Keratinocyte (primary cell): ENCODE results near the gene COPZ1. TPM values are rescaled to one million over a fixed set of nuclear protein-coding genes. Genes with fewer than 3 reads are reported as not detected.

ENCODE experiments used
- DNase-seq: peaks from one replicate; pipeline ENCODE4 v3.0.0-alpha.2; 2011; ENCODE audit warnings: low read depth, missing footprints, low spot score
- FAIRE-seq: peaks from 2 replicates; lab custom pipeline; 2011; peaks lifted over from hg19 to GRCh38; lab: Jason Lieb, UNC
- H2AFZ ChIP-seq: 2 replicates; pipeline ENCODE4 v1.6.0; 2012; ENCODE audit warnings: low read length, control low read depth, inconsistent platforms; ENCODE audit not compliant: control insufficient read depth
- H3K27ac ChIP-seq: 2 replicates; pipeline ENCODE4 v1.5.1; 2011; ENCODE audit warnings: low read length; ENCODE audit not compliant: control insufficient read depth, insufficient read depth
- H3K27me3 ChIP-seq: 3 replicates; pipeline ENCODE4 v1.6.0; 2011; ENCODE audit warnings: low read length; ENCODE audit not compliant: control insufficient read depth, insufficient read depth; ENCODE audit errors: extremely low read depth
- H3K36me3 ChIP-seq, 2 experiments: 2 replicates in 1 of 2; 3 replicates in 1 of 2; pipeline ENCODE4 v1.5.1; 2011; ENCODE audit warnings: low read length in 2 of 2, mild to moderate bottlenecking in 1 of 2; ENCODE audit not compliant: control insufficient read depth in 2 of 2, insufficient read depth in 2 of 2; ENCODE audit errors: extremely low read depth in 1 of 2
- H3K4me1 ChIP-seq: 3 replicates; pipeline ENCODE4 v1.5.1; 2011; ENCODE audit warnings: low read length; ENCODE audit not compliant: control insufficient read depth, insufficient read depth; ENCODE audit errors: extremely low read depth
- H3K4me2 ChIP-seq: 3 replicates; pipeline ENCODE4 v1.6.0; 2011; ENCODE audit warnings: low read depth, low read length; ENCODE audit not compliant: control insufficient read depth, insufficient read depth; ENCODE audit errors: extremely low read depth
- H3K4me3 ChIP-seq, 3 experiments: fragments of 200-600 bp in 1 of 3; sonication (generic) in 1 of 3; 2 replicates in 2 of 3; 3 replicates in 1 of 3; pipeline ENCODE4 v1.5.1; 2011 to 2016; ENCODE audit warnings: low read length in 3 of 3, mild to moderate bottlenecking in 3 of 3, control low read depth in 2 of 3, inconsistent platforms in 1 of 3, low read depth in 1 of 3, mixed read lengths in 1 of 3, mixed run types in 1 of 3, moderate library complexity in 1 of 3; ENCODE audit not compliant: control insufficient read depth in 2 of 3, insufficient read depth in 2 of 3; ENCODE audit errors: extremely low read depth in 1 of 3
- H3K79me2 ChIP-seq: 2 replicates; pipeline ENCODE4 v1.6.0; 2012; ENCODE audit warnings: low read length; ENCODE audit not compliant: control insufficient read depth, insufficient read depth
- H3K9ac ChIP-seq: 3 replicates; pipeline ENCODE4 v1.6.0; 2011; ENCODE audit warnings: low read length; ENCODE audit not compliant: control insufficient read depth, insufficient read depth; ENCODE audit errors: extremely low read depth
- H3K9me1 ChIP-seq: 3 replicates; pipeline ENCODE4 v1.6.0; 2011; ENCODE audit warnings: low read length; ENCODE audit not compliant: control insufficient read depth, insufficient read depth; ENCODE audit errors: extremely low read depth
- H3K9me3 ChIP-seq: 2 replicates; pipeline ENCODE4 v1.5.1; 2012; ENCODE audit warnings: low read depth, low read length; ENCODE audit not compliant: control insufficient read depth
- H4K20me1 ChIP-seq: 3 replicates; pipeline ENCODE4 v1.6.0; 2011; ENCODE audit warnings: low read length; ENCODE audit not compliant: control insufficient read depth, insufficient read depth; ENCODE audit errors: extremely low read depth
- EZH2 ChIP-seq: IDR thresholded peaks from one replicate; pipeline ENCODE4 v1.6.1; 2012; ENCODE audit warnings: inconsistent platforms, mild to moderate bottlenecking, low read length, moderate library complexity
- dilution Hi-C: fragments of 300-500 bp; cut with MboI; formaldehyde crosslinking; loops from one replicate; pipeline ENCODE4 v1.7.0; 2020; ENCODE audit warnings: low sequenced_read_pairs; ENCODE audit not compliant: extremely low pct_ligation_motif_present
- polyA plus RNA-seq, 5 experiments: library from polyadenylated mRNA; depleted of rRNA in 3 of 5; stranded (reverse) in 3 of 5; stranded (forward) in 1 of 5; unstranded in 1 of 5; fragments of >200 nt; gene quantifications; 1 replicate in 1 of 5; 2 replicates in 3 of 5; 3 replicates in 1 of 5; pipeline versions ENCODE4 v1.2.1 to v1.2.3, GENCODE V29; 2011 to 2012; ENCODE audit warnings: missing spikeins in 2 of 5, low read depth in 1 of 5, low replicate concordance in 1 of 5
- TF ChIP-seq, protein P1 (sequence below), 3 experiments: IDR thresholded peaks in 1 of 3; conservative IDR thresholded peaks in 1 of 3; optimal IDR thresholded peaks in 1 of 3; 2 replicates in 2 of 3; 3 replicates in 1 of 3; pipeline versions ENCODE3 to v1.5.1; 2011; ENCODE audit warnings: low read length in 3 of 3, mild to moderate bottlenecking in 3 of 3, moderate library complexity in 2 of 3, control low read depth in 1 of 3, inconsistent platforms in 1 of 3; ENCODE audit not compliant: insufficient read depth in 2 of 3; ENCODE audit errors: extremely low read depth in 1 of 3

COPZ1 gene
- polyA plus RNA-seq, 1 donor (not counting 4 experiments of a cell fraction or from before 2014, with no cell fraction given) = 280 TPM

DNA sequence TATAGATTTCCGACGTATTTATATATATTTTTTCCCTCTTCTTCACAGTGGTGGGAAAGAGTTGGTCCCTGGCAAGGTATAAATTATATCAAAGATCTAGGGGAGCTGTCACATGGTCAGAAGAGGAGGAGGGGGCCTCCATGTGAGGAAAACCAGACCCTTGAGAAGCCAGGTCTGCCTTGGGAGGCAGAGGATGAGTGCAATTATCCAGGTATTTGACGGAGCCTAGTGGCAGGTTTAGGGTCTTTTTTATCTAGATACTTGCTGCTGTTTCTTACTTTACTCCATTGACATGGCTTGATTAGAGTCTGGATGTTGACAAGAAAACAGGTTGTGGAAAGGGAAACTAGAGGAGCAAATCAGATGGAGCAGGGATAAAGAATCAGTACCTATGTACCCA is 5.5 kb downstream of the COPZ1 start:
- FAIRE-seq (no peak), DNase-seq (no peak)
- no peaks in the 10 kb centered on the region for H3K9me1 ChIP-seq
- peaks cover 3 to 10% of the 10 kb centered on the region in 2 experiments for H3K36me3 ChIP-seq
- dilution Hi-C loops = no loop called here
- no peak overlapping the region for H2AFZ ChIP-seq
- peaks cover 20% of the 10 kb centered on the region for H3K4me1 ChIP-seq
- peaks cover 48% of the 10 kb centered on the region for H3K79me2 ChIP-seq
- H3K4me3 ChIP-seq = no peak overlapping the region
- H3K27ac ChIP-seq = peak overlapping the region; percentile 15
- no peaks in the 10 kb centered on the region for H3K27me3 ChIP-seq
- no peak overlapping the region for H3K9ac ChIP-seq
- TF ChIP-seq, protein P1, sequence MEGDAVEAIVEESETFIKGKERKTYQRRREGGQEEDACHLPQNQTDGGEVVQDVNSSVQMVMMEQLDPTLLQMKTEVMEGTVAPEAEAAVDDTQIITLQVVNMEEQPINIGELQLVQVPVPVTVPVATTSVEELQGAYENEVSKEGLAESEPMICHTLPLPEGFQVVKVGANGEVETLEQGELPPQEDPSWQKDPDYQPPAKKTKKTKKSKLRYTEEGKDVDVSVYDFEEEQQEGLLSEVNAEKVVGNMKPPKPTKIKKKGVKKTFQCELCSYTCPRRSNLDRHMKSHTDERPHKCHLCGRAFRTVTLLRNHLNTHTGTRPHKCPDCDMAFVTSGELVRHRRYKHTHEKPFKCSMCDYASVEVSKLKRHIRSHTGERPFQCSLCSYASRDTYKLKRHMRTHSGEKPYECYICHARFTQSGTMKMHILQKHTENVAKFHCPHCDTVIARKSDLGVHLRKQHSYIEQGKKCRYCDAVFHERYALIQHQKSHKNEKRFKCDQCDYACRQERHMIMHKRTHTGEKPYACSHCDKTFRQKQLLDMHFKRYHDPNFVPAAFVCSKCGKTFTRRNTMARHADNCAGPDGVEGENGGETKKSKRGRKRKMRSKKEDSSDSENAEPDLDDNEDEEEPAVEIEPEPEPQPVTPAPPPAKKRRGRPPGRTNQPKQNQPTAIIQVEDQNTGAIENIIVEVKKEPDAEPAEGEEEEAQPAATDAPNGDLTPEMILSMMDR (optimal IDR thresholded peaks at IDR 0.05 in 1 of 3, IDR thresholded peaks at IDR 0.05 in 1 of 3, conservative IDR thresholded peaks at IDR 0.05 in 1 of 3; ENCODE audit: extremely low read depth in 1 of 3, insufficient read depth in 2 of 3, low read length in 3 of 3) = no peak
- TF ChIP-seq EZH2 = no peak
- no peaks in the 10 kb centered on the region for H4K20me1 ChIP-seq
- H3K4me2 ChIP-seq = peak overlapping the region; percentile 19
- no peaks in the 10 kb centered on the region for H3K9me3 ChIP-seq

DNA sequence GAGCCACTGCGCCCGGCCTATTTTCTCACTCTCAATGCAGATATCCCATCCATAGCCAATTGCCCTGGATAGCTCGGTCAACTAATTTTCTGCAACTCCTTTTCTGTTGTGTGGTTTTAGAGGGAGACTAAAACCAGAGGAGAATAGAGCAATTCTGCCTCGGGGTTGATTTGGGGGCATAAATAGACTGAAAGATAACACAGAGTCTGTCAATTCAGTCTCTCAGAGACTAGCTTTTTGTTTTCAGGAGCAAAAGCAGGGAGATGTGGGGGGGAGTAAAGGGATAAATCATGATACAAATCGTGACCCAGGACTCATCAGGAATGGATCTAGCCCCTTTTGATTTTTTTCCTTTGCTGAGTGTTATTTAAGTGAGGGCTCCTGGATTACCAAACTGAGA is 6.5 kb downstream of the COPZ1 start:
- H4K20me1 ChIP-seq = no peaks in the 10 kb centered on the region
- DNase-seq (no peak), FAIRE-seq (no peak)
- H3K4me1 ChIP-seq = peaks cover 20% of the 10 kb centered on the region
- no peak overlapping the region for H2AFZ ChIP-seq
- H3K79me2 ChIP-seq = peaks cover 44% of the 10 kb centered on the region
- H3K9ac ChIP-seq = no peak overlapping the region
- no peaks in the 10 kb centered on the region for H3K9me1 ChIP-seq
- TF ChIP-seq EZH2 = no peak
- TF ChIP-seq, protein P1 (optimal IDR thresholded peaks at IDR 0.05 in 1 of 3, IDR thresholded peaks at IDR 0.05 in 1 of 3, conservative IDR thresholded peaks at IDR 0.05 in 1 of 3; ENCODE audit: extremely low read depth in 1 of 3, insufficient read depth in 2 of 3, low read length in 3 of 3) = no peak
- H3K9me3 ChIP-seq = no peaks in the 10 kb centered on the region
- peaks cover 3 to 10% of the 10 kb centered on the region in 2 experiments for H3K36me3 ChIP-seq
- H3K4me2 ChIP-seq = no peak overlapping the region
- no peak overlapping the region for H3K4me3 ChIP-seq
- peak overlapping the region; percentile 24 for H3K27ac ChIP-seq
- no peaks in the 10 kb centered on the region for H3K27me3 ChIP-seq
- dilution Hi-C loops = no loop called here
